PC-3 (cell line): Measurements from ENCODE around the gene CACNG1.

ENCODE experiments used
- EZH2 ChIP-seq: fragments of 300-600 bp; sonication (generic); IDR thresholded peaks from one replicate; pipeline ENCODE4 v1.6.1; 2017; ENCODE audit warnings: antibody characterized with exemption, mild to moderate bottlenecking, low read length; ENCODE audit not compliant: unreplicated experiment
- EZH2phosphoT487 ChIP-seq: fragments of 300-600 bp; sonication (generic); IDR thresholded peaks from 2 replicates; pipeline ENCODE4 v1.6.1; 2018; ENCODE audit warnings: mild to moderate bottlenecking, antibody characterized with exemption, low read length, borderline replicate concordance
- TF ChIP-seq, protein P1 (sequence below): fragments of 300-600 bp; sonication (generic); conservative IDR thresholded peaks from 2 replicates; pipeline ENCODE4 v1.5.1; 2017; ENCODE audit warnings: antibody characterized with exemption, low read depth, mild to moderate bottlenecking, low read length

DNA sequence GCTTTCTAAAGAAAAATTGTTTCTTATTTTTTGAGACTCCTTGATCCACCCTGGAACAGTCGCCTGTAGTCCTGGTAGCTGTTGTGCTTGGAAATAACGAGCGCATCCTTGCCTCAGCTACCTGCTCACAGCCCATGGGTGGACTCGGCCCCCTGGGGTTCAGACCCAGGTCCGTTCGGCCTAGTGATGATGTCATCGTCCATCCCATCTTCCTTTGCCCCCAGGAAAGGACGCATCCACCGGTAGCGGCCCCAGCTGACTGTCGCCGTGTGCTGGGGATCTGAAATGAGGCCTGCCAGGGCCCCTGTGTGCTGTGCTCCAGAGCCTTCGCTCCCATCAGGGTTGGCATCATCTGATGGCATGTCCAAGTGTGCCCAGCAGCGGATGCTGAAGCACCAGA lies 12.0 kb upstream of the CACNG1 start:
- no peak for TF ChIP-seq EZH2phosphoT487
- TF ChIP-seq, protein P1, sequence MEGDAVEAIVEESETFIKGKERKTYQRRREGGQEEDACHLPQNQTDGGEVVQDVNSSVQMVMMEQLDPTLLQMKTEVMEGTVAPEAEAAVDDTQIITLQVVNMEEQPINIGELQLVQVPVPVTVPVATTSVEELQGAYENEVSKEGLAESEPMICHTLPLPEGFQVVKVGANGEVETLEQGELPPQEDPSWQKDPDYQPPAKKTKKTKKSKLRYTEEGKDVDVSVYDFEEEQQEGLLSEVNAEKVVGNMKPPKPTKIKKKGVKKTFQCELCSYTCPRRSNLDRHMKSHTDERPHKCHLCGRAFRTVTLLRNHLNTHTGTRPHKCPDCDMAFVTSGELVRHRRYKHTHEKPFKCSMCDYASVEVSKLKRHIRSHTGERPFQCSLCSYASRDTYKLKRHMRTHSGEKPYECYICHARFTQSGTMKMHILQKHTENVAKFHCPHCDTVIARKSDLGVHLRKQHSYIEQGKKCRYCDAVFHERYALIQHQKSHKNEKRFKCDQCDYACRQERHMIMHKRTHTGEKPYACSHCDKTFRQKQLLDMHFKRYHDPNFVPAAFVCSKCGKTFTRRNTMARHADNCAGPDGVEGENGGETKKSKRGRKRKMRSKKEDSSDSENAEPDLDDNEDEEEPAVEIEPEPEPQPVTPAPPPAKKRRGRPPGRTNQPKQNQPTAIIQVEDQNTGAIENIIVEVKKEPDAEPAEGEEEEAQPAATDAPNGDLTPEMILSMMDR: no peak
- no peak for TF ChIP-seq EZH2
